Left lobe of liver (tissue), 2 donors: Measurements from ENCODE around the gene TBCK. TPM values are rescaled to one million over a fixed set of nuclear protein-coding genes. Genes with fewer than 3 reads are reported as not detected.
"Not testable (repeated sequence)": the region's sequence is repeated elsewhere in the genome, so short reads cannot be mapped to it uniquely, and the experiment has no call there.

Experiments
- ATAC-seq: fragments of 200-7000 bp; cut with Tn5 transposase; one replicate; pipeline ENCODE4 v1.9.1; 2020; ENCODE audit warnings: mild to moderate bottlenecking, moderate library complexity
- DNase-seq: peaks from one replicate; pipeline ENCODE4 v3.0.0-alpha.2; 2020; ENCODE audit warnings: low spot score
- total RNA-seq: library from RNA; stranded (reverse); gene quantifications from one replicate; pipeline ENCODE4 v1.2.1, GENCODE V29; 2021
- donor health status: DM: no; HTN: no; CAD: no; lungs with moderate emphysema.
- donor health status: DM: no; HTN: yes; CAD: no.

The TBCK gene
- total RNA-seq, 1 donor from 2014 or later, result 17.6 TPM

GRCh38 chr4:106238820-106239420, 77.1 kb downstream of the TBCK start:
- peak; percentile 78 for ATAC-seq
- no peak for DNase-seq

DNA sequence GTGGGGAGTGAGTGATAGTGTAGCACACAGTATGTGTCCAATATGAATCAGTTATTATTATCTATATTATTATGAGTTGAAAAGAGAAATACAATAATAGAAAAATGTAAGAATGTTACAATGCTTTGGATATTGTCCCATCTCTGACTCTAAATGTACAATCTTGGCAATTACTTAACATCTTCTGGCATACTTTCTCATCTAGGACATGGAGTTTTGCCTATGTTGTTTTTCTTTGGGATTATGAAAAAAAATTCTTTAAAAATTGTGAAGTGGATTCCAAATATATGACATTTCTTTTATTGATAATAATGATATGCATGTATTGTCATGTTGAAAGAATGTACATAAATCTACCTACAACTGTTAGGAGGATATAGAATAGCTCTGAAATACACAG, 84.1 kb downstream of the TBCK start:
- ATAC-seq (no peak), DNase-seq (no peak)

DNA sequence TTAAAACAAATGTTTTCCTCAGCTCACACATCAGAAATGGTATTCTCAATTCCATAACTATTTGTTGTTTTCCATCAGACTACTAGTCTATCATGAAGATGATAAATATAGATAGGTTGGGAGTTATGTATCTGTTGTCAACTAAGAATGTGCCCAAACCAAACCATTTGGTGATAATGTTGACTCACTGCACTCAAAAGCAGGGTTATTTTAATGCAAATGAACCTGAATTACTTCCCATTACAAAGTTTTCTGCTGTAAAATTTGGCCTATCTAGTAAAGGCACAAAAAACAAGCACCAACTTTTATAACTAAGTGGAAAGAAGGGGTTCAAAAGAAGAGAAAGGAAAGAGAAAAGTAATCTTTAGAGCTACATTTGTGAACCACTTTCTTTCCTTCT, 93.5 kb downstream of the TBCK start:
- ATAC-seq (no peak), DNase-seq (no peak)

GRCh38 chr4:106213291-106213690, 102.7 kb downstream of the TBCK start:
- not testable (repeated sequence) for ATAC-seq, DNase-seq

DNA sequence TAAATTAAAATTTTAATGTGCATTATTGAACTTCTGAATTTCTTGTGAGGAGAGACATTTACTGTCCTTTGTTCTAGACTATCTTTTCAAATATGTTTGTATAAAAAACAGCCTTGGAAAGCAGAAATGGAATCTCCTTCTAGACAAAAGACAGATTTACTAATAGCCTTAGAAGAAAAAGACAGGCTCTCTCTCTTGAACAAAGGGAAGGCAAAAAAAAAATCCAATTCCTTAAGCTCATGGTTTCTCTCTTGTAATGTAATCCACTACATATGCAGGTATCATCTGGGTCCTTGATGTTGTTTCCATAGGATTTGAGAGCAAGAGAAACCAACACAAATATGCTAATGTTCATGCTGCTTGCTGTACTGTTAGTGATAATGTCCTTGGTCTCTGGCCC, 106.0 kb downstream of the TBCK start:
- no peak for ATAC-seq

DNA sequence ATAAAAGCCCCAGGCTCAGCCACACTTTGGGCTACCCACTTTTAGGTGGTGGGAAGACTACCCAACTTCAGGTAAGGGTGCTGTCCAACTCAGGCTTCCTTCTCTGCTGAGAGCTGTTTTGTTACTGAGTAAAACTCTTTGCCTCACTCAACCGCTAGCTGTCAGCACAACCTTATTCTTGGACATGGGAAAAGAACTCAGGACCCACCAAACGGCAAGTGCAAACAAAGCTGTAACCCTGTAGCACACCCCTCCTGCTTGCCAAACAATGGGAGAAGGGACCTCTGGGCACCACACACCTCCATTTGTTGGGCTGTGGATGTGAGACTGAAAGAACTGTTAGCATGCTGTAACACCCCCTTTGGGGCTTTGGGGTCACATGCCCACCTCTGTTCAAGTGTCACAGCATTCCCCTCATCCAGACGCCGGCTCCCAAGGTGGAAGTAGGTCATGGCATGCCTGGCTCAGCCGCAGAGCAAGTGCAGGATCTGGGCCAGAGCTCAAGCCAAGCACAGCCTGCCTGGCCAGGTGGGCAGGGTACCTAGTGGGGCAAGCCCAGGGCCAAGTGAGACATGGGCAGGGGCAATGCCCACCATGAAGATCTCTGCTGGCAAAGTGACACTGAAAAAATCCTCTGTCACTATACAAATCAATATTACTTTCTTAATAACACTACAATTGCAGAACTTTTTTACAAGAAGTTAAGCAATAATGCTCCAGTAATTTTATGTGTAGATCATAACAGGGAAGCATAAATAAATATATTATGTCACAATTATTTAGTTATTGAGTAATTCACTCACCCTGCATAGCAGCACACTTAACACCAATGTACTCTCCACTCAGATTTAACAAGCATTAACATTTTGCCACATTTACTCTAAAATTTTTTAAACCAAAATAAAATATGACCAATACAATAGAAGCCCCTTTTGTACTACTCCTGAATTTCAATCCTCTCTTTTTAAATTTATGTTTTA, 107.2 kb downstream of the TBCK start:
- ATAC-seq, result peak; percentile 97
- DNase-seq, result peak; percentile 57

More for the DNA sequence above, 106.0 kb downstream of the TBCK start:
- DNase-seq, result no peak

DNA sequence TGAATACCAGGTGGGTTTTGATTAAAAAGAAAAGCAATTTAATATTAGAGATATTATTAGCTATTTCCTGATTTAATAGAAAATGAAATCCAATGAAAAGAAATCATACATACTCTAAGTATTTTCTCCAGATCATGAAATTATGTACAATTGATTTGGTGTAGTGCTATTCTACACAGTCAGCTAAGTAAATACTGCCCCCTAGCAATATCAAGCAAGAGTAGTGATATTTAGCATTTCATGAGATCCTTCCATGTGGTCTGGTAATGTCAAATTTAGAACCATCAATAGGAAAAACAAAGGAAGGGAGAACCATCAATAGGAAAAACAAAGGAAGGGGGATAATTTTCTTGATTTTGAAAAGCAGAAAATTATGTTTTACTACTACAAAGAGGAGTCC, 114.6 kb downstream of the TBCK start:
- ATAC-seq (peak; percentile 51), DNase-seq (no peak)

DNA sequence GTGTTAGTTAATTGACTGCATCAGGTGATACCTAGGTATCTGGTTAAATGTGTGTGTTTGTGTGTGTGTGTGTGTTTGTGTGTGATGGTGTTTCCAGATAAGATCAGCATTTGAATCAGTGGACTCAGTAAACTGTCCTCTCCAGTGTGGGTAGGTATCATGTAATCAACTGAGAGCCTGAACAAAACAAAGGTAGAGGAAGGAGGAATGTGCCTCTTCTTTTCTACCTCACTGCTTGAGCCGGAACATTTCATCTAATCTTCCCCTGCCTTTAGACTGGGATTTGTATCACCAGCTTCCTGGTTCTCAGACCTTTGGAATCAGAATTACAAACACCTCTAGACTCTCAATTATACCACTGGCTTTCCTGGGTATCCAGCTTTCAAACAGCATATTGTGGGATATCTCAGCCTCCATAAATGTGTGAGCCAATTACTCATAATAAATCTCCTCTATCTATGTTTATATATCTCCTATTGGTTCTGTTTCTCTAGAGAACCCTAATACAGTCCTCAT, 120.5 kb downstream of the TBCK start:
- DNase-seq, result no peak
- ATAC-seq, result no peak

DNA sequence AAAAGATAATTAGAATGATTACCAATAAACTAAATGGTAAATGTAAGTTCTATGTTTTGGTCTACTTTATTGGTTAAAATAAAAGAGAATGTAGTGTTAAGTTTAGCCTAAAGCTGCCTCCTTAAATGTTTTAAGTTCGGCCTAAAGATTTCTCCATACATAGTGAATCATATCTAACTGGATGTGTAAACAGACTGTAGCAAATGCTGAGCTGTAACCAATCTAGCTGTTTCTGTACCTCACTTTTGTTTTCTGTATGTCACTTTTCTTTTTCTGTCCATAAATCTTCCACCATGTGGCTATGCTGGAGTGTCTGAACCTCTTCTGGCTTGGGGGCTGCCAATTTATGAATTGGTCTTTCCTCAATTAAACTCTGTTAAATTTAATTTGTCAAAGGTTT, 121.2 kb downstream of the TBCK start:
- no peak for ATAC-seq
- no peak for DNase-seq

DNA sequence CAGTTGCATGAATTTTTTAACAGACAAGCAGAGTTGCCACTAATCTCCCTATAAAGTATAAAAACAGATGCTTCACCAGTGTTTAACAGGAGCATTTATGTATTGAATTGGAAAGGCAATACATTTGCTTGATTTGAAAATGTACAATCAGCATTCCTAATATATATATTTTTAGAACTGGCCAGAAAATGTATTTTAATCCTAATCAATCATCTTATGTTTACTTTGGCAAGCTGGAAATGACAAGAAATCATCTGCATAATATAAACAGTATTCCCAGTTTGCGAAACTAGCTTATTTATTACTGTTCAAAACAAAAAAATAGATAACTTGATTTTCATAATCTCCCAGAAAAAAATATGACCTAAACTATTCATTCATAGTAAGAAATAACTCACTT, 123.9 kb downstream of the TBCK start:
- no peak for DNase-seq
- ATAC-seq, result no peak

DNA sequence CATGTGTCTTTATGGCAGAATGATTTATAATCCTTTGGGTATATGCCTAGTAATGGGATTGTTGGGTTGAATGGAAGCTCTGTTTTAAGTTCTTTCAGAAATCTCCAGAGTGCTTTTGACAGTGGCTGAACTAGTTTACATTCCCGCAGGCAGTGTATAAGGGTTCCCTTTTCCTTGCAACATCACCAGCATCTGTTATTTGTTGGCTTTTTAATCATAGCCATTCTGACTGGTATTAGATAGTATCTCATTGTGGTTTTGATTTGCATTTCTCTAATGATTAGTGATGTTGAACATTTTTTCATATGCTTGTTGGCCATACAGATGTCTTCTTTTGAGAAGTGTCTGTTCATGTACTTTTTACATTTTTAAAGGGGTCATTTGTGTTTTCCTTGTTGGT, 129.8 kb downstream of the TBCK start:
- no peak for ATAC-seq

DNA sequence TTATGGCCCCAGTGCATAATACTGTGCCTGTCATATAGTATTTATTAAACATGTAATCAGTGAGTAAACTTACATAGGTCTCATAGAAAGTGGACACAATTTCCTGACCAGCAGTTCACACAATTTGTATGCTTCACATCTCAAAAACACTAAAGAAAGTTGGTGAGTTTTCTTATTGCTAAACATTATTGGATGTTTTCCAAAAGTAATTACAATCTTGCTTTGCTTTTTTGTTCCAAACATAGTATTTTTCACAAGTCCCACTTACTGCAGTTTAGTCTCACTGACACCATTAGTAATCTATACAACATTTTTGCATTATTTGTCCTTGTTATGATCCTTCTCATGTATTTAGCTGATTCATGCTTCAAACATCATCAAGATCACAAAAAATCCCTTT, 132.5 kb downstream of the TBCK start:
- ATAC-seq, result no peak
- DNase-seq, result no peak

More for the DNA sequence above, 129.8 kb downstream of the TBCK start:
- DNase-seq, result no peak

DNA sequence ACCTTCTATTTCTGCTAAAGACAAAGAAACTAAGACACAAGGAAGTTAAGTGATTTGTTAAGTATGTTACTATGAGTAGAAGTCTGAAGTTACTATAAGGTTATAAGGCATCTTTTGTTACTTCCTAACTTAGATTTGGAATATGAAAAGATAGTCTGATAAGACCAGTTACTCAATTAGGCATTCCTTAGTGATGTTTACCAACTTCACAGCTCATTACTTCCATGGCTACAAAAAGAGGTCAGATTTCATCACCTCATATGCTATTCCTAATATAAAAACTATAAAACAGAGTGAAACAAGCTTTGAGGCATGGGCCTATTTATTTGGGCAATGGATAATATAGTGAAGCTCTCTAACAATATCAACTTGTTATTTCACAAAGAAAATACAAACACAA, 143.1 kb downstream of the TBCK start:
- ATAC-seq, result no peak
- no peak for DNase-seq

DNA sequence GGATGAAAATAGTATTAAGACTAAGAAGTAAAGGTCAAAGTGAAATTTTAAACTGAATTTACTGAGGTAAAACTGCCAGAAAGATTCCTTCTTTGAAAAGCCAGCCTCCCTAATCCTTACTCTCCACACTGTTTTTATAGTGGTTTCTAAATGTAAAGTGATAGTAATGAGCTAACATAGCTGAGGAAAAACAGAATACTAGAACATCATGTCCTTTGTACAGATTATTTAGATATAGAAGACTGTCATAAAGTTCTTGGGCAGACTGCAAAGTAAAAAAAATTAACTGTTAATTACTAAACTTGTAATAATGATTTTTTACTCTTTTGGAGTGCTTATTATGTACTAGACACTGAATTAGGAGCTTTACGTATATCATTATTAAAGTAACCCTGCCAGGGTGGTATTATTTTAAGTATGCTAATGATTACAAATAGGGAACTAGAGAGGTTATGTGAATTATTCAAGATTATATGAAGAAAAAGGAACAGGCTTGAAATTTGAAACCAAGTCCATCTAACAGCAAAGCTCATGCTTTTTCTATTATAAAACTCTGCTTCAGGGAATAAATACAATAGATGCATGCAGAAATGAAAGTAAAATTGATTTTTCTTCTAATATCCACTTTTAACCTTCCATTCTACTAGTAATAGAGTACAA, 150.5 kb downstream of the TBCK start:
- DNase-seq, result no peak
- no peak for ATAC-seq

GRCh38 chr4:106162278-106162677, 153.7 kb downstream of the TBCK start:
- DNase-seq (no peak), ATAC-seq (no peak)

- DNase-seq (no peak), ATAC-seq (no peak)
Observed at GRCh38 chr4:106160560-106160959, 155.4 kb downstream of the TBCK start.

DNA sequence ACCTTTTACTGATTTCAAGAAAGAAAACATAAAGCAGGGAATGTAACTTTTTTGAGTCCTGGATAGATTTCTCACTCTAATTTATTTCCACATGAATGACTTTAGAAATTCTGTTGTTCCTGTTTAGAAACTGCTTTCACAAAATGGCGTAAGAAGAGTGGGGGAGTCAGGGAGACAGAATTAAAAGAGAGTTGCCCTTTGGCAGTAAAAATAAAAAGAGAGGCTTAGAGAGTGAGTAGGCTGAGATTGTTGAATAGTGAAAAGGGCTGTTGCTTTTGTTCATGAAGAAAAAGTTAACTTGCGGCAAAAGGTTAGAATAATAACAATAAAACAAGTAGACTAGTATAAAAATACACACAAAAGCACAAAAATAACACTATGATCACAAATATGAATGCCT, 166.1 kb downstream of the TBCK start:
- ATAC-seq, result no peak
- DNase-seq, result no peak

- no peak for ATAC-seq
- no peak for DNase-seq
Observed at GRCh38 chr4:106149026-106149425, 167.0 kb downstream of the TBCK start.

DNA sequence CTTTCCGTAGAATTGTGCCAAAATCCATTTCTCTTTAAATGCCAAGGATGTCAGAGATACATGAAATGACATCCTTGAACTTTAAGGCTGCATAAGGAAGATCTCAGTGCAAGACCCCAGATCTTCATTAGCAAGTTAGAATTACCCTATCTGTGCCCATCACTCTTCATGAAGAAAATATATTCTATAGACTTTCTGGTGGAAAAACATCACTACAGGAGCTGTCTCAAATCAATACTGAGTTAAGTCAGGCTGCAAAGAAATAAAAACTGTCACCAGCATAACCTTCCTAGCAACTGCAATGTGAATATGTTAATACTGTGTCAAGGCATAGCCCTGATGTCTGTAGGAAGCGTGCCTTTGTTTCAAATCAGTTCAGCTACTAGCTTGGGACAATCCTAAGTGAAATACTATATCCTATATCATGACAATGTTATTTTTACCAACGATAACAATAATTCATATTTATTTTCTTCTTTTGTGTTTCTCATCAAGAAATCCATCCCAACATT, 173.3 kb downstream of the TBCK start:
- DNase-seq, result no peak
- no peak for ATAC-seq

DNA sequence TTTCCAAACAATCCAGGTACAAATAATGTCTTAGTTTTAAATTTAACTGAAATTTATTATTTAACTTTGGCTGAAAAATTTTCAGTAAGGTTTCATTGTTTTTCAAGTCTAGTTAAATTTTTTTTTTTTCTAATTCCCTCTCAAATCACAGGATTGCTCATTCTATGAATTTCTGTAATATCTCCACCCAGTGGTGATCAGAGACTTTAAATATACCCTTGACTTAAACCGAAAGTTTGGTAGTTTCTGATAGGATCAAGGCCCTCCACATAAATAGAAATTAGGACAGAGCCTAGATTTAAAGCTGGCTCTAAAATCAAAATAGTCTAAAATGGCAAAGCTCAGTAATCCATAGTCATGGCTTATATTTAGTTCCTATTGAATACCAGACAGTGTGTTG, 175.4 kb downstream of the TBCK start:
- DNase-seq, result no peak

GRCh38 chr4:106136777-106137331, 179.2 kb downstream of the TBCK start:
- ATAC-seq, result no peak
- no peak for DNase-seq

More for the DNA sequence above, 175.4 kb downstream of the TBCK start:
- ATAC-seq, result no peak
